ENCODE results near the gene UTS2R.
"Not testable (repeated sequence)": the region's sequence is repeated elsewhere in the genome, so short reads cannot be mapped to it uniquely, and the experiment has no call there.

The UTS2R gene

DNA sequence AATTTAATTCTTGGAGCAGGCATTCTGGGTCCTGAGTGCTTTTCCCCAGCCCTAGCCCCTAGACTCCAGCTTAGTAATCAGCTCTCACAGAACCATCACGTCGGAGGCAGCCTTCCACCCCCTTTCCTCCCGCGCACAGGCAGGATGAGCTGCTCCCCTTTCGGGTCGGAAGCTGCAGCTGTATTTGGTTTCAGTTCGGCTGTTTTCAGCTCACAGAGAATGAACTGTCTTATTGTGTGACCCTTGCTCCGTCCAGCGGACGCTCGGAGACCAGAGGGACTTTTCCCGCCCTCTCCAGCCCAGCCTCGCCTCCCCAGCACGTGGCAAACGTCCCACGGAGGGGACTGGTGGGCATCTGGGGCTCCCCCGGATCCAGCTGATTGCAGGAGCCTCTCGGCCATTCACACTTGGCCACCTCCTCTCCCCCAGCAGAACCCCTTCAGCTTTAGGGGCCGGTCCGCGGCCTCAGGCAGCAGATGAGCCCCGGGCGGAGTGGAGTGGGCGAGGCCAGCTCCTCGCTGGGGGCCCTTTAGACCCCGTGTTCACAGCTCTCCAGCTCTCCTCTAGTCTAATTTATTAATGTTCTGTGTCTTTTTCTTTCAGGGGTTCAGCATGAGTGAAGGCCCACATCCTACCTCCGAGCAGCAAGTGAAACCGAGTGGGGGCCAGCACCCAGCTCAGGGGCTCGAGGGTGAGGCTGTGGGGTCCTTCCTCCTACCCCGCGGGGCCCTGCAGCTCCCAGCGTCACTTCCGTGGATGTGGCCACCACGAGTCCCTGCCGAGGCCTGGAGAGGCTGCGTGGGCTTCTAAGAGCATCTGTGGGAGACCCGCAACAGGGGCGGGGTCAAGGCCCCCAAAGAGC lies 863 bp upstream of the UTS2R start:
- Histone ChIP-seq H3K9ac (ENCODE audit: low read length) (peak overlapping the region; percentile 3; the same call in 1 of the 2 replicates), H3K4me3 (ENCODE audit: low read length) (peak overlapping the region; percentile 49), H4K20me1 (ENCODE audit: insufficient read depth, low read length) (no peaks in the 10 kb centered on the region), H3K27ac (ENCODE audit: low read length) (peak overlapping the region; percentile 11; the same call in 1 of the 2 replicates), H2AFZ (ENCODE audit: low read depth, low read length) (peak overlapping the region; percentile 71), H3K4me2 (ENCODE audit: low read length) (peak overlapping the region; percentile 66), H3K36me3 (replicated peaks; ENCODE audit: low read depth, low read length) (no peaks in the 10 kb centered on the region), H3K79me2 (ENCODE audit: low read length) (no peaks in the 10 kb centered on the region), H3K27me3 (ENCODE audit: low read depth, low read length) (no peaks in the 10 kb centered on the region), H3K9me3 (ENCODE audit: insufficient read depth, low read length) (no peaks in the 10 kb centered on the region), H3K4me1 (ENCODE audit: low read length) (peaks cover 24% of the 10 kb centered on the region)
- TF ChIP-seq, protein P1, sequence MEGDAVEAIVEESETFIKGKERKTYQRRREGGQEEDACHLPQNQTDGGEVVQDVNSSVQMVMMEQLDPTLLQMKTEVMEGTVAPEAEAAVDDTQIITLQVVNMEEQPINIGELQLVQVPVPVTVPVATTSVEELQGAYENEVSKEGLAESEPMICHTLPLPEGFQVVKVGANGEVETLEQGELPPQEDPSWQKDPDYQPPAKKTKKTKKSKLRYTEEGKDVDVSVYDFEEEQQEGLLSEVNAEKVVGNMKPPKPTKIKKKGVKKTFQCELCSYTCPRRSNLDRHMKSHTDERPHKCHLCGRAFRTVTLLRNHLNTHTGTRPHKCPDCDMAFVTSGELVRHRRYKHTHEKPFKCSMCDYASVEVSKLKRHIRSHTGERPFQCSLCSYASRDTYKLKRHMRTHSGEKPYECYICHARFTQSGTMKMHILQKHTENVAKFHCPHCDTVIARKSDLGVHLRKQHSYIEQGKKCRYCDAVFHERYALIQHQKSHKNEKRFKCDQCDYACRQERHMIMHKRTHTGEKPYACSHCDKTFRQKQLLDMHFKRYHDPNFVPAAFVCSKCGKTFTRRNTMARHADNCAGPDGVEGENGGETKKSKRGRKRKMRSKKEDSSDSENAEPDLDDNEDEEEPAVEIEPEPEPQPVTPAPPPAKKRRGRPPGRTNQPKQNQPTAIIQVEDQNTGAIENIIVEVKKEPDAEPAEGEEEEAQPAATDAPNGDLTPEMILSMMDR (IDR thresholded peaks at IDR 0.05; ENCODE audit: low read depth, low read length), result no peak
- TF ChIP-seq EZH2phosphoT487 (IDR thresholded peaks at IDR 0.05; ENCODE audit: low read depth), result no peak

DNA sequence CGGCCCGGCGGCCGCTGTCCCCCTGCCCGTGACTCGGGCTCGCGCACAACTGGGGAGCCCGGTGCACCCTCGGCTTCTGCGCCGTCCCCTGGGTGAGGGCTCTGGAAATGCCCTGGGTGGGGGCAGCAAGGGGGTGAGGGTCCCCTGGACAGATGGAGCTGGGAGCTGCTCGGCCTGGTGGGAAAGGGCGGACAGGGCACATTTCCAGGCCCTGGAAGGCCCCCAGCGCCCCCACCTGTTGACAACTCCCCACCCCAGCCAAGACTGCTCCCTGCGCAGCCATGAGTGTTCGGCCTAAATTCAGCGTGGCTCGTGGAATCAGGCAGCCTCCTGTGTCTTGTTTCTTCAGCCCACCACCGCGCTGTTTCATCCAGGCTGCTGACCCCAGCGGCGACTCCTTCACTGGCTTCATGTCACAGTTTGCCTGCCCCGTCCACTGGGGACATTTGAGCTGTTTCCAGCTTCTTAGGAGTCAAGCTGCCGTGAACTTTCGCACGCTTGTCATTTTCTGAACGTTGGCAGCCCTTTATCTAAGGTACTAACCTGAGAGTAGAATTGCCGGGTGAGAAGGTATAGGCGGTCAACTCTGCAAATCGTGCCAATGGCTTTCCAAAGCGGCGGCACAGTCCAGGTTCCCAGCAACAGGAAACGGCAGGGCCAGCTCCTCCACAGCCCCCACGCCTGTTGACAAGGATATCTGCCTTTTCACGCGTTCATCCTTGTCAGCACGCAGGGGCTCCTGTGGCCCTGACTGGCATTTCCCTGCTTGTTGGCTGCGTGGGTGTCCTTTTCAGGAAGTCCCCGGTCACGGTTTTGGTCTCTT lies 895 bp downstream of the UTS2R start:
- H3K4me3 ChIP-seq (ENCODE audit: low read length), result no peak overlapping the region
- H3K79me2 ChIP-seq (ENCODE audit: low read length), result no peaks in the 10 kb centered on the region
- TF ChIP-seq, protein P1 (IDR thresholded peaks at IDR 0.05; ENCODE audit: low read depth, low read length), result no peak
- no peak for TF ChIP-seq EZH2phosphoT487 (IDR thresholded peaks at IDR 0.05; ENCODE audit: low read depth)
- no peak overlapping the region for H3K27ac ChIP-seq (ENCODE audit: low read length)
- H3K27me3 ChIP-seq (ENCODE audit: low read depth, low read length), result no peaks in the 10 kb centered on the region
- no peaks in the 10 kb centered on the region for H3K36me3 ChIP-seq (replicated peaks; ENCODE audit: low read depth, low read length)
- peaks cover 13% of the 10 kb centered on the region for H3K4me1 ChIP-seq (ENCODE audit: low read length)
- no peaks in the 10 kb centered on the region for H4K20me1 ChIP-seq (ENCODE audit: insufficient read depth, low read length)
- no peak overlapping the region for H3K4me2 ChIP-seq (ENCODE audit: low read length)
- no peak overlapping the region for H2AFZ ChIP-seq (ENCODE audit: low read depth, low read length)
- H3K9ac ChIP-seq (ENCODE audit: low read length), result no peak overlapping the region
- no peaks in the 10 kb centered on the region for H3K9me3 ChIP-seq (ENCODE audit: insufficient read depth, low read length)

DNA sequence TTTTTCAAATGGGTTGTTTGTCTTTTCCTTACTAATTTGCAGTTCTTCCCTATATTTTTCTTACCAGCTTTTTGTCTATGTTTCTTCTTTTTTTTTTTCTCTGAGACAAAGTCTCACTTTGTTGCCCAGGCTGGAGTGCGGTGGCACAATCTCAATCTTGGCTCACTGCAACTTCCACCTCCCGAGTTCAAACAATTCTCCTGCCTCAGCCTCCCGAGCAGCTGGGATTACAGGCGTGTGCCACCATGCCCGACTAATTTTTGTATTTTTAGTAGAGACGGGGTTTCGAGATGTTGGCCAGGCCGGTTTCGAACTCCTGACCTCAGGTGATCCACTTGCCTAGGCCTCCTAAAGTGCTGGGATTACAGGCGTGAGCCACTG lies 1.5 kb downstream of the UTS2R start:
- not testable (repeated sequence) for H3K36me3 ChIP-seq (replicated peaks; ENCODE audit: low read depth, low read length); H3K4me2 ChIP-seq (ENCODE audit: low read length); H3K79me2 ChIP-seq (ENCODE audit: low read length); H3K9me3 ChIP-seq (ENCODE audit: insufficient read depth, low read length); H3K27ac ChIP-seq (ENCODE audit: low read length); H4K20me1 ChIP-seq (ENCODE audit: insufficient read depth, low read length); H3K9ac ChIP-seq (ENCODE audit: low read length); H3K4me3 ChIP-seq (ENCODE audit: low read length); H3K27me3 ChIP-seq (ENCODE audit: low read depth, low read length); H2AFZ ChIP-seq (ENCODE audit: low read depth, low read length)
- H3K4me1 ChIP-seq (ENCODE audit: low read length), result peaks cover 12% of the 10 kb centered on the region

DNA sequence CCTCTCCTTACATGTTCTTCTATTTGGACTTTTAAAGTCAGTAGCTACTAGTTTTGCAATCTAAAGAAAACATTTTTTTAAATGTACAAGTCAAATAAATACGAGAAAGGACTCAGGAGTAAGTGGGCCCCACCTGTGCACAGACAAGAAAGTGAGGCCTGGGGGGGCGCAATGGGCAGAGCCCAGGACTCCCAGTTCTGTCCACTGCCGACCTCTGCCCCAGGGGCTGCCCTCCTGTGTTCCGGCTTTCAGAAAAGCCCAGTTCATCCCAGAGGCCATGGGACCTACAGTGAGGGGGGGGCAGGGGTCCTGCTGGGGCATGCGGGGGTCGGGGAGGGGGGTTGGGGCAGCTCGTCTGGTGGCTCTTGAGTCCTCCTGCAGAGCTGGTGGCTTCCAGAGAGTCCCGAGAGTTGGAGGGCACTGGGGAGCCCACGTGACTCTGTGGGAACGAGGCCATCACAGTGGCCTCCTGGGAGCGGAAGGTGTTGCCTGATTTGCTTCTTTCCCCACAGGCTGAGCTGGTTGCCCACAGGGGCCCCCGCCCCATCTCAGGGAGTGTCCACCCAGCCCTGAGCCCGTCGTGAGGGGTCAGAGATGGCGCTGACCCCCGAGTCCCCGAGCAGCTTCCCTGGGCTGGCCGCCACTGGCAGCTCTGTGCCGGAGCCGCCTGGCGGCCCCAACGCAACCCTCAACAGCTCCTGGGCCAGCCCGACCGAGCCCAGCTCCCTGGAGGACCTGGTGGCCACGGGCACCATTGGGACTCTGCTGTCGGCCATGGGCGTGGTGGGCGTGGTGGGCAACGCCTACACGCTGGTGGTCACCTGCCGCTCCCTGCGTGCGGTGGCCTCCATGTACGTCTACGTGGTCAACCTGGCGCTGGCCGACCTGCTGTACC lies 2.4 kb downstream of the UTS2R start:
- Histone ChIP-seq H3K27ac (ENCODE audit: low read length) (no peak overlapping the region), H3K79me2 (ENCODE audit: low read length) (no peaks in the 10 kb centered on the region), H3K9ac (ENCODE audit: low read length) (no peak overlapping the region), H3K4me2 (ENCODE audit: low read length) (no peak overlapping the region), H3K4me3 (ENCODE audit: low read length) (no peak overlapping the region), H4K20me1 (ENCODE audit: insufficient read depth, low read length) (no peaks in the 10 kb centered on the region), H2AFZ (ENCODE audit: low read depth, low read length) (no peak overlapping the region), H3K27me3 (ENCODE audit: low read depth, low read length) (peaks cover 4% of the 10 kb centered on the region), H3K9me3 (ENCODE audit: insufficient read depth, low read length) (no peaks in the 10 kb centered on the region), H3K4me1 (ENCODE audit: low read length) (peaks cover 6% of the 10 kb centered on the region), H3K36me3 (replicated peaks; ENCODE audit: low read depth, low read length) (no peaks in the 10 kb centered on the region)
- TF ChIP-seq, protein P1 (IDR thresholded peaks at IDR 0.05; ENCODE audit: low read depth, low read length), result no peak
- no peak for TF ChIP-seq EZH2phosphoT487 (IDR thresholded peaks at IDR 0.05; ENCODE audit: low read depth)
